CD4-positive, alpha-beta T cell treated with Interferon gamma for 1 hour (primary cell): Measurements from ENCODE around the gene PAX4.
A peak's percentile ranks its signal among the peaks of the same experiment; 100 is the strongest.

Source experiments
- DNase-seq: peaks from one replicate; pipeline ENCODE4 v3.0.0-alpha.2; 2020

The PAX4 gene

DNA sequence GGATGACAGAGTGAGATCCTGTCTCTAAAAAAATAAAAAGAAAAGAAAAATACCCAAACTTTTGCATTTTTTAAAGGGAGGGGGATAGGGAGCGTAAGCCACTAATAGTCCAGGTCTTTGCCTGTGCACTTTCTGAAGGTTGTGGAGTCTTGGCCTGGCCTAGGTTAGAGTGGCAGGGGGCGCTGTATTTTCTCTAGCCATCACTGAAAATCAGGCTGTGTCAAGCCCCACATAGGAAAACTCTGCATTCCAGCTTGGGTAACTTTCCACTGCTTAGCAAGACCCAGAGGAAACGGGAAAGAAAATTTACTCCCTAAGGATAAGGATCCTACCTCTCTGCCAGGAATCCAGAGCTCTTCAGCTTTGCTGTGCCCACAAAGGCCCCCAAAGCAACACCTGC, 10.5 kb upstream of the PAX4 start:
- no peak for DNase-seq

GRCh38 chr7:127625331-127625730, 7.4 kb upstream of the PAX4 start:
- no peak for DNase-seq

DNA sequence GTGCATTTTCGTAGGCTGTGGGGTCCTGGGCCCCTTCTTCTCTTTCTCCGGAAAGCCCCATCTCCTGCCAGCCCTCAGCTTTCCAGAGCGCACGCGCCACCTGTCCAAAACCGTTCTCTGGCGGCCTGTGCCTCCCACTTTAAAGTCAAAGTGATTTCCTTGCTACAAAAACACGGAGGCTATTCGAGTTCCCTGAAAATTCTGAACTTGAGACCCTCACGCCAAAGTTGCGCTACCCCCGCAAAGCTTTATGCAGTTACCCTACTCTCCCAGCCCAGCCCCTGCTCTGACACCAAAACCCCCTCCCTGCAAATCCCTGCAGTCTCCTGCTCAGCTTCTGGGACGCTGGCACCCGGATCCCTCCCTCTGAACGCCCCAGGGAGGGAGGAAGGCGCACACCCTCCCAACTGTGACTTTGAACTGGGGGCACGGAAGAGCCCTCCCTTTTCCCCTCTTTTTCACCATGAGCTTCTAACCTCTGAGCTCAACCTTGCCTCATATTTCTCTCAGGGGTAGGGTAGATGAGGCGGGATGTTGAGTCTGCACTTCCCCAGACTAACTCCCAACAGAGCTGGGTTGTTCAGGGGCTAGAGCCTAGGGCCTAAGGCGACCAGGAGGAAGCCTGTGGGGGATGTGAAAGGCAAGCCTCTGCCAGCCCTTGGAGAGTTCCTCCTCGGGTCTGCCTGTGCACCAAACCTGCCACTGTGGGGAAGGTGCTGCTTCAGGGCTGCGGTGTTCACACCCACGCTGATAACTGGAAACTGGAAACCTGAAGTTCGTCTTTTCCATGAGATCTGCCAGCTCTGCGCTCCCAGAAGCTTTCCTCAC, 2.7 kb upstream of the PAX4 start:
- no peak for DNase-seq

- no peak for DNase-seq
These were observed 1.9 kb upstream of the PAX4 start for GRCh38 chr7:127619681-127620405.

- no peak for DNase-seq
These were observed 833 bp upstream of the PAX4 start for GRCh38 chr7:127618775-127619174.

DNA sequence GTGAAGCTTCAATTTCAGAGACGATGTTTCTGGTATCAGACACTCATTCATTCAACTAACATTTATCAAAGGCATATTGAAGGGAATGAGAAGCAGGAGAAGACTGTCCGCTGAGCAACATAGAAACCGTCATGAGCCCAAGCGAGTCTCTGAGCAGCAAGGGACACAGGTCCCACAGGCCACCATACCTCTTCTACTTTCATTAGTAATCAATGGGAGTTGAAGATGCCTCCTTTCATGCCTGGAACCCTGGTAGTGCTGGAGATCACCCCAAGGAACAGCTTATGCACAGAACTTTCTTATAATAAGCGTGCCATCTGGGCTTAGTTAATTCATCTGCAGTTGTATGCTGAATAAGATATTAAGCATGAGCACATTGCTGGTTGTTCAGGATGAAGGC, 1.2 kb downstream of the PAX4 start:
- no peak for DNase-seq

- no peak for DNase-seq
These were observed 5.7 kb downstream of the PAX4 start for GRCh38 chr7:127612263-127612662.

- no peak for DNase-seq
These were observed 8.6 kb downstream of the PAX4 start for GRCh38 chr7:127609297-127609696.

GRCh38 chr7:127608446-127608845, 9.5 kb downstream of the PAX4 start:
- no peak for DNase-seq

- no peak for DNase-seq
These were observed 17.1 kb downstream of the PAX4 start for GRCh38 chr7:127600885-127601284.

DNA sequence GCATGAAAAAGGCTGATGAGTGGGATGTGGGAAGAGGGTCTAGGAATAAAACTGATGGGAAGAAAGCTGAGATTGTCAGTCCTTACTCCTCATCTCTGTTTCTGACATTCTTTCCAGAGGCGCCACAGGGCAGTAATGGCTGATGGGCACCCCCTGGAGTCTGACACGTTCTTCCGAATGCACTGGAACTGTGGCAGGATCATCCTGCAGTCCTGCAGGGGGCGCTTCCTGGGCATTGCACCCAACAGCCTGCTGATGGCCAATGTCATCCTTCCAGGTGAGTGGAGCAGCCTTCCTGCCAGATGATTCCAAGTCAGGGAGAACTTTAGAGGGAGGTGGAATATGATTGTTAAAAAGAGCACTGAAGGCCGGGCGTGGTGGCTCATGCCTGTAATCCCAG, 19.6 kb downstream of the PAX4 start:
- DNase-seq, result no peak

- no peak for DNase-seq
These were observed 22.2 kb downstream of the PAX4 start for GRCh38 chr7:127595737-127596136.

DNA sequence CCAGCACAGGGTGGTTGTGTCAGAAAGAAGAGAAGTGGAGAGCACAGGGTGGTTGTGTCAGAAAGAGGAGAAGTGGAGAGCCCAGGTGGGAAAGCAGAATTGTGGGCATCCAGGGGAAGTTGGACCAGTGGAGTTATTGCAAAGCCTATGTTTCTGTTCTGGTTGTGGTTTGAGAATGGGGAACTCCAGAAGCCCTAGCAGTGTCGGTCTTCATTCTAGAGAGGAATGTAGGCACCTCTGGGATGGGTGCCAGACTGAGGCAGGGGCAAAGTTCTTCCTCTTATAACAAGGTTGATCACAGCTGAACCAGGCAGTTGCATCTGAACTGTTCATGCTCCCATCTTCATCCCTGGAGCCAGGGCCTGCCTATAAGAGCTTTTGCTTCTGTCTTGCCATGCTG, 23.5 kb downstream of the PAX4 start:
- DNase-seq, result peak; percentile 27

DNA sequence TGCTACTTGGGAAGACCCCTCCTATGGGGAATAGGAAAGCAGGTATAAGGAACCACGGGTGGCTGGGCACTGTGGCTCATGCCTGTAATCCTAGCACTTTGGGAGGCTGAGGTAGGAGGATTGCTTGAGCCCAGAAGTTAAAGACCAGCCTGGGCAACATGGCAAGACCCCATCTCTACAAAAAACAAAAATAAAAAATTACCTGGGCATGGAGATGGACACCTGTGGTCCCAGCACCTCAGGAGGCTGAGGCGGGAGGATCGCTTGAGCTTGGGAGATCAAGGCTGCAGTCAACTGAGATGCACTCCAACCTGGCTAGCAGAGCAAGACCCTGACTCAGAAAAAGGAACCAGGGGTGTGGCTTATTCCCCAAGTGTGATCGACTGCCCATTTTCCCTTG, 25.4 kb downstream of the PAX4 start:
- DNase-seq, result no peak

GRCh38 chr7:127591591-127591990, 26.4 kb downstream of the PAX4 start:
- DNase-seq, result no peak

GRCh38 chr7:127591189-127591588, 26.8 kb downstream of the PAX4 start:
- DNase-seq, result no peak

GRCh38 chr7:127589896-127590295, 28.0 kb downstream of the PAX4 start:
- no peak for DNase-seq

- peak; percentile 14 for DNase-seq
These were observed 29.1 kb downstream of the PAX4 start for GRCh38 chr7:127588697-127589482.

GRCh38 chr7:127588019-127588696, 29.8 kb downstream of the PAX4 start, which contains the start of gene ARF5:
Gene ARF5 (plus strand): TSS chr7:127588411. CDS start chr7:127588499, 88 bp downstream.
- DNase-seq, result peak; percentile 90

DNA sequence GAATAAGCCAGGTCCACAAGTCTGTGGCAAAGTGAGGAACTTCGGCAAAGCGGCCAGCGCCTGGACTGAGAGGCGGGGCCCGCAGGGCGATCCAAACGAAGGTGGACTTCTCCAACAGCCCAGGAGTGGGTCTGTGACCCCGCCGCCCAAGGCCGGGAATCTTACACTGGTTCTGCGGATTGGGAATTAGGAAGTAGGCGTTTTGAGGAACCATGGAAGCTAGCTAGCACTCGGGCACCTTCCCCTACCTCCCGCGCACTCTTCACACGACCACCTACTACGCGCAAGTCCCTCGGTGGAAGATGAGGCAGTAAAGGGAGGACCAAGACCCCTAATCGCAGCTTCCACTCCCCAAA, 30.3 kb downstream of the PAX4 start:
- DNase-seq, result no peak

GRCh38 chr7:127586346-127586745, 31.6 kb downstream of the PAX4 start:
- DNase-seq, result no peak

DNA sequence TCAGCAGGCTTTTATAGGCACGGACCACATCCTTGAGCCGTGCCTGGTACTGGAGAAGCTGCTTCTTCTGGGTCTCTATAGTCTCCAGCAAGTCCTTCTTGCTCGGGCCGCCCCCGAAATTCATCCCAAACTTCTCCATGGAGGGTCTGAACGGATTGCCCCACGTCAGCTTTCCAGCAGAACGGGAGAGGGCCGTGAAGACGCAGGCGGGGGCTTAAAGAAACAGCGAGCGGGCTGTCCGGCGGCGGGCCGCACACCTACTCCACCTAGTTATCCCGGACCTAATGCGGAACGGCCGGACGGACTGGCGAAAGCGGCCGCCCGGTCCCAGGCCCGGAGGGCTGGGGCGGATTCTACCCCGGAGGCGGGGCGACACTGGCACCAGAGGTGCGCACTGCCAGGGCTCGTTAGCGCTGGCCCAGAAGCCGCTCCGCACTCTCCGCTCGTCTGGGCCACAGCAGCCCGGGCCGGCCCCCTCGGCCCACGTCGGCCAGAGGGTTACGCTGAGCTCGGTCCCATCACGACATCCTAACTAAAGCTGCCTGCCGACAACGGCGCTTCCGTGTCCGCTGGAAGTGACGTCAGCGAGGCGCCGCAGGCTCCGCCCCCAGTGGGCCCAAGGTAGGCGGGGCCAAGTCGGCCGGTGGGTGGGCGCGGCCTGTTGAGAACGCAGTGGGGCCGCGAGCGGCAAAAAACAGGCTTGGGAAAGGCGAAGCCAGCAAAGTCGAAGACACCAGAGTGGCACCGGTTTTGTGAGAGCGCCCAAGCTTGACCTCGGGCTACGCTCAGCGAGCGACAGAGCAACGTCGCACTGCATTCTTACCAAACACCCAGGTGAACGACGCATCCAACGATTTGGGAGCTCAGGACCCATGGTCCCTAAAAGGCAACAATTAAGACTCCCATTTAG, 32.6 kb downstream of the PAX4 start, which contains the start of gene GCC1:
GCC1 (minus strand) TSS at position 553 of the 910 bp plus-strand sequence; CDS start at position 139, 414 bp downstream.
- peak; percentile 90 for DNase-seq
